SK-N-SH treated with all-trans-retinoic acid at 6 μM for 48 hours (cell line): ENCODE measurements around the gene ACIN1.

Source experiments
- ZFP3 ChIP-seq: fragments of 250-450 bp; sonication (Bioruptor Pico); IDR thresholded peaks from 2 replicates; pipeline ENCODE4 v1.5.0; 2020; ENCODE audit warnings: mild to moderate bottlenecking, moderate library complexity
- TF ChIP-seq, protein P1 (sequence below): fragments of 250-450 bp; sonication (Bioruptor Pico); IDR thresholded peaks from 2 replicates; pipeline ENCODE4 v1.5.1; 2020; ENCODE audit warnings: low read depth, mild to moderate bottlenecking, moderate library complexity

DNA sequence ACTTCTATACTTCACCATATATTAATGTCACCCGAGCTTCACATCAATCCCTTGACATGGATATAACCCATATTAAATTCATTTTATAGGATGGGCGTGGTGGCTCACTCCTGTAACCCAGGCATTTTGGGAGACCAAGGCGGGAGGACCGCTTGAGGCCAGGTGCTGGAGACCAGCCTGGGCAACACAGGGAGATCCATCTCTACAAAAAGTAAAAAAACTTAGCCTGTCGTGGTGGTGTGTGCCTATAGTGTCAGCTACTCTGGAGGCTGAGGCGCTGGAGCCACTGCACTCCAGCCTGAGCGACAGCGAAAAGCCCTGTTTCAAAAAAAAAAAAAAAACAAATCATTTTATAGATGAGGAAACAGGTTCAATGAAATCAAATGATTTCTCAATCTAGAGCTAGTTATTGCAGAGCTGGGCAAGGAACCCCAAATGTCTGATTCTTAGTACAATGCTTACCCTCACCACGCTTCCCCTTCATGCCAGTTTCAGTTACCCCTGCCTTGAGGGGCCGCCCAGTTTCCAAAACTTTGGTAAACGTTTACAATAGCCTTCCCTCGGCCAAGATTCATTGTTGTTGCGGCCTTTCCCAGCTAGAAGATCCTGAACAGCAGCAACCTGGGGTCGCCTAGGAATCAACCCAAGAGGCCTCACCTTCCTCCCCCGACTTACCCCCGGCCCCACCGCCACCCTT lies 61.0 kb downstream of the ACIN1 start:
- TF ChIP-seq ZFP3 = no peak
- TF ChIP-seq, protein P1, sequence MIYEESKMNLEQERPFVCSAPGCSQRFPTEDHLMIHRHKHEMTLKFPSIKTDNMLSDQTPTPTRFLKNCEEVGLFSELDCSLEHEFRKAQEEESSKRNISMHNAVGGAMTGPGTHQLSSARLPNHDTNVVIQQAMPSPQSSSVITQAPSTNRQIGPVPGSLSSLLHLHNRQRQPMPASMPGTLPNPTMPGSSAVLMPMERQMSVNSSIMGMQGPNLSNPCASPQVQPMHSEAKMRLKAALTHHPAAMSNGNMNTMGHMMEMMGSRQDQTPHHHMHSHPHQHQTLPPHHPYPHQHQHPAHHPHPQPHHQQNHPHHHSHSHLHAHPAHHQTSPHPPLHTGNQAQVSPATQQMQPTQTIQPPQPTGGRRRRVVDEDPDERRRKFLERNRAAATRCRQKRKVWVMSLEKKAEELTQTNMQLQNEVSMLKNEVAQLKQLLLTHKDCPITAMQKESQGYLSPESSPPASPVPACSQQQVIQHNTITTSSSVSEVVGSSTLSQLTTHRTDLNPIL (CRISPR knock-in tag) = no peak
